Measurements from ENCODE around the gene DAAM2. TPM values are rescaled to one million over a fixed set of nuclear protein-coding genes. Genes with fewer than 3 reads are reported as not detected.

DAAM2 gene
- polyA plus RNA-seq, 3 donors, result not detected

GRCh38 chr6:39819676-39820075, 27.5 kb downstream of the DAAM2 start:
- Mint-ChIP-seq H3K9me3 (no peaks in the 10 kb centered on the region), H3K4me1 (peaks cover 14% of the 10 kb centered on the region), H3K36me3 (no peaks in the 10 kb centered on the region), H3K4me3 (no peak overlapping the region), H3K27me3 (ENCODE audit: low read depth in 3 of 3) (peaks cover 0 to 2% (median 2%) of the 10 kb centered on the region in 3 donors), H3K27ac (no peak overlapping the region)
- no peak overlapping the region for H3K4me2 ChIP-seq (replicated peaks; ENCODE audit: extremely low read depth, low read length, poor library complexity, severe bottlenecking)
- H3K79me2 ChIP-seq (ENCODE audit: insufficient read depth, low read length), result no peaks in the 10 kb centered on the region
- H3K9me3 ChIP-seq (replicated peaks in 1 of 2; ENCODE audit: control insufficient read depth in 1 of 2, insufficient read depth in 1 of 2, low read length in 2 of 2), result no peaks in the 10 kb centered on the region
- H2AFZ ChIP-seq (ENCODE audit: insufficient read depth, low read depth, low read length, poor library complexity, severe bottlenecking), result no peak overlapping the region
- no peak overlapping the region for H3K27ac ChIP-seq (ENCODE audit: low read depth in 1 of 2, low read length in 2 of 2)
- peaks cover 5 to 10% of the 10 kb centered on the region in 2 donors for H3K4me1 ChIP-seq (ENCODE audit: control insufficient read depth in 1 of 2, insufficient read depth in 2 of 2, low read length in 2 of 2)
- no peaks in the 10 kb centered on the region for H3K27me3 ChIP-seq (ENCODE audit: control insufficient read depth in 2 of 2, insufficient read depth in 2 of 2, low read length in 2 of 2)
- no peak overlapping the region for H3K9ac ChIP-seq (ENCODE audit: insufficient read depth, low read length, poor library complexity, severe bottlenecking)
- no peak overlapping the region for H3K4me3 ChIP-seq (replicated peaks in 1 of 3; ENCODE audit: low read depth in 2 of 3, low read length in 3 of 3)
- H4K20me1 ChIP-seq (ENCODE audit: insufficient read depth, low read length), result no peaks in the 10 kb centered on the region
- H3K36me3 ChIP-seq (replicated peaks in 1 of 2; ENCODE audit: control insufficient read depth in 1 of 2, insufficient read depth in 2 of 2, low read length in 2 of 2), result no peaks in the 10 kb centered on the region
- DNase-seq, result no peak
- TF ChIP-seq CTCF (IDR thresholded peaks at IDR 0.05), result no peak
- WGBS (ENCODE audit: insufficient coverage), result 90% methylated on average over 6 of the region's 8 CpGs
- intact Hi-C loops (cut with micrococcal nuclease), result no loop called here

- Histone ChIP-seq H3K27ac (ENCODE audit: low read depth in 1 of 2, low read length in 2 of 2) (no peak overlapping the region), H3K4me1 (ENCODE audit: control insufficient read depth in 1 of 2, insufficient read depth in 2 of 2, low read length in 2 of 2) (peaks cover 5 to 10% of the 10 kb centered on the region in 2 donors), H3K27me3 (ENCODE audit: control insufficient read depth in 2 of 2, insufficient read depth in 2 of 2, low read length in 2 of 2) (no peaks in the 10 kb centered on the region), H3K79me2 (ENCODE audit: insufficient read depth, low read length) (no peaks in the 10 kb centered on the region), H2AFZ (ENCODE audit: insufficient read depth, low read depth, low read length, poor library complexity, severe bottlenecking) (no peak overlapping the region), H3K9ac (ENCODE audit: insufficient read depth, low read length, poor library complexity, severe bottlenecking) (no peak overlapping the region), H3K4me2 (replicated peaks; ENCODE audit: extremely low read depth, low read length, poor library complexity, severe bottlenecking) (no peak overlapping the region), H3K4me3 (replicated peaks in 1 of 3; ENCODE audit: low read depth in 2 of 3, low read length in 3 of 3) (no peak overlapping the region), H3K36me3 (replicated peaks in 1 of 2; ENCODE audit: control insufficient read depth in 1 of 2, insufficient read depth in 2 of 2, low read length in 2 of 2) (no peaks in the 10 kb centered on the region), H3K9me3 (replicated peaks in 1 of 2; ENCODE audit: control insufficient read depth in 1 of 2, insufficient read depth in 1 of 2, low read length in 2 of 2) (no peaks in the 10 kb centered on the region), H4K20me1 (ENCODE audit: insufficient read depth, low read length) (no peaks in the 10 kb centered on the region)
- H3K36me3 Mint-ChIP-seq, result no peaks in the 10 kb centered on the region
- DNase-seq, result no peak
- H3K27ac Mint-ChIP-seq, result no peak overlapping the region
- peaks cover 0 to 3% (median 2%) of the 10 kb centered on the region in 3 donors for H3K27me3 Mint-ChIP-seq (ENCODE audit: low read depth in 3 of 3)
- no peaks in the 10 kb centered on the region for H3K9me3 Mint-ChIP-seq
- peaks cover 14% of the 10 kb centered on the region for H3K4me1 Mint-ChIP-seq
- intact Hi-C loops (cut with micrococcal nuclease), result no loop called here
- no peak overlapping the region for H3K4me3 Mint-ChIP-seq
- no peak for TF ChIP-seq CTCF (IDR thresholded peaks at IDR 0.05)
Observed at GRCh38 chr6:39820553-39820952, 28.4 kb downstream of the DAAM2 start.

Data from CD14-positive monocyte (primary cell).